Ovary (tissue), 3 donors: Measurements from ENCODE around the gene ACTL7B.

Experiments used
- EP300 ChIP-seq: sonication (generic); formaldehyde crosslinking; IDR thresholded peaks from one replicate; pipeline ENCODE4 v1.6.1; 2017; ENCODE audit warnings: antibody characterized with exemption
- POLR2A ChIP-seq: fragments of 450-650 bp; IDR thresholded peaks from one replicate; pipeline ENCODE4 v1.6.1; 2017; ENCODE audit warnings: antibody characterized with exemption, mild to moderate bottlenecking, moderate library complexity
- TF ChIP-seq, protein P1 (sequence below), 3 donors: fragments of 450-650 bp in 2 of 3; fragments of 200-600 bp in 1 of 3; IDR thresholded peaks; one replicate each; pipeline versions ENCODE4 v1.5.1 to v1.8.0; 2016 to 2022; ENCODE audit warnings: antibody characterized with exemption in 3 of 3, mild to moderate bottlenecking in 1 of 3
- donor health status: DM: no; HTN: no; CAD: no.

DNA sequence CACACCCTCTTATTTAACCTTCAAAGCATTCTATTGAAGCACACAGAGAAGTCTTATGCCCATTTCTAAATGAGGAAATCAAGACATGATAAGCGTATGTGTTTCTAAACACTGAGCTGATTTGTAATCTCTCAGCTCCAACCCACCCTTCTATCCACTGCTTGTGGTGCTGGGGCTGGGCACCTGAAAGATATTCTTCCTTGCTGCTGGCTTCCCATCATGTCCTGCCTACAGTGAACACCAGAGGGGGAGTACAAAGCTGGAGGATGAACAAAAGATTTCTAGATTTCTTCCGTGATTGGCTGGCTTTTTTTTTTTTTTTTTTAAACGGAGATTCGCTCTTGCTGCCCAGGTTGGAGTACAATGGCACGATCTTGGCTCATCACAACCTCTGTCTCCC lies 20.6 kb upstream of the ACTL7B start:
- TF ChIP-seq, protein P1, sequence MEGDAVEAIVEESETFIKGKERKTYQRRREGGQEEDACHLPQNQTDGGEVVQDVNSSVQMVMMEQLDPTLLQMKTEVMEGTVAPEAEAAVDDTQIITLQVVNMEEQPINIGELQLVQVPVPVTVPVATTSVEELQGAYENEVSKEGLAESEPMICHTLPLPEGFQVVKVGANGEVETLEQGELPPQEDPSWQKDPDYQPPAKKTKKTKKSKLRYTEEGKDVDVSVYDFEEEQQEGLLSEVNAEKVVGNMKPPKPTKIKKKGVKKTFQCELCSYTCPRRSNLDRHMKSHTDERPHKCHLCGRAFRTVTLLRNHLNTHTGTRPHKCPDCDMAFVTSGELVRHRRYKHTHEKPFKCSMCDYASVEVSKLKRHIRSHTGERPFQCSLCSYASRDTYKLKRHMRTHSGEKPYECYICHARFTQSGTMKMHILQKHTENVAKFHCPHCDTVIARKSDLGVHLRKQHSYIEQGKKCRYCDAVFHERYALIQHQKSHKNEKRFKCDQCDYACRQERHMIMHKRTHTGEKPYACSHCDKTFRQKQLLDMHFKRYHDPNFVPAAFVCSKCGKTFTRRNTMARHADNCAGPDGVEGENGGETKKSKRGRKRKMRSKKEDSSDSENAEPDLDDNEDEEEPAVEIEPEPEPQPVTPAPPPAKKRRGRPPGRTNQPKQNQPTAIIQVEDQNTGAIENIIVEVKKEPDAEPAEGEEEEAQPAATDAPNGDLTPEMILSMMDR (IDR thresholded peaks at IDR 0.05): no peak
- TF ChIP-seq POLR2A: no peak
- TF ChIP-seq EP300: no peak
